WERI-Rb-1 (cell line): ENCODE data around the gene LRRC2.
A peak's percentile ranks its signal among the peaks of the same experiment; 100 is the strongest.

ENCODE experiments used
- DNase-seq: peaks from one replicate; pipeline ENCODE4 v3.0.0-alpha.2; 2020
- H3K27ac ChIP-seq: fragments of 250-450 bp; sonication (Bioruptor Pico); 2 replicates; pipeline ENCODE4 v1.5.1; 2020; ENCODE audit warnings: mild to moderate bottlenecking, moderate library complexity
- H3K27me3 ChIP-seq: fragments of 250-450 bp; sonication (Bioruptor Pico); 2 replicates; pipeline ENCODE4 v1.5.1; 2021; ENCODE audit warnings: mild to moderate bottlenecking, low read depth, moderate library complexity; ENCODE audit not compliant: insufficient read depth, severe bottlenecking
- H3K36me3 ChIP-seq: fragments of 250-450 bp; sonication (Bioruptor Pico); 2 replicates; pipeline ENCODE4 v1.5.1; 2020; ENCODE audit warnings: mild to moderate bottlenecking, moderate library complexity
- H3K4me3 ChIP-seq: 2 replicates; pipeline ENCODE4 v1.5.1; 2011; ENCODE audit warnings: low read depth, mild to moderate bottlenecking, control low read depth, low read length
- H3K9me3 ChIP-seq: fragments of 250-450 bp; sonication (Bioruptor Pico); 2 replicates; pipeline ENCODE4 v1.5.1; 2021; ENCODE audit warnings: mild to moderate bottlenecking, moderate library complexity; ENCODE audit not compliant: severe bottlenecking
- CTCF ChIP-seq: IDR thresholded peaks from 2 replicates; pipeline ENCODE4 v1.5.1; 2011; ENCODE audit warnings: low read depth, mild to moderate bottlenecking, control low read depth, inconsistent platforms, low read length

Gene LRRC2

GRCh38 chr3:46574243-46574646 lies 8.1 kb upstream of the LRRC2 start:
- Histone ChIP-seq H3K27me3 (no peaks in the 10 kb centered on the region), H3K9me3 (no peaks in the 10 kb centered on the region), H3K36me3 (no peaks in the 10 kb centered on the region), H3K27ac (no peak overlapping the region), H3K4me3 (no peak overlapping the region)
- no peak for TF ChIP-seq CTCF
- DNase-seq, result no peak

- Histone ChIP-seq H3K27ac (no peak overlapping the region), H3K9me3 (no peaks in the 10 kb centered on the region), H3K4me3 (no peak overlapping the region), H3K27me3 (no peaks in the 10 kb centered on the region), H3K36me3 (no peaks in the 10 kb centered on the region)
- no peak for TF ChIP-seq CTCF
- no peak for DNase-seq
Measured at GRCh38 chr3:46573701-46574100, 7.6 kb upstream of the LRRC2 start.

- peak; percentile 12 for DNase-seq
- no peak for TF ChIP-seq CTCF
- Histone ChIP-seq H3K4me3 (no peak overlapping the region), H3K9me3 (no peaks in the 10 kb centered on the region), H3K27ac (no peak overlapping the region), H3K36me3 (no peaks in the 10 kb centered on the region), H3K27me3 (no peaks in the 10 kb centered on the region)
Measured at GRCh38 chr3:46571684-46572083, 5.6 kb upstream of the LRRC2 start.

GRCh38 chr3:46565607-46566039 lies 479 bp downstream of the LRRC2 start:
- 0 out of 2 replicates have a peak, but pooled peaks have one; percentile 8 for TF ChIP-seq CTCF
- H3K4me3 ChIP-seq, result peak overlapping the region; percentile 46
- no peaks in the 10 kb centered on the region for H3K9me3 ChIP-seq
- peak; percentile 11 for DNase-seq
- no peaks in the 10 kb centered on the region for H3K27me3 ChIP-seq
- no peaks in the 10 kb centered on the region for H3K36me3 ChIP-seq
- no peak overlapping the region for H3K27ac ChIP-seq

GRCh38 chr3:46565077-46565476 lies 1.0 kb downstream of the LRRC2 start:
- Histone ChIP-seq H3K27me3 (no peaks in the 10 kb centered on the region), H3K36me3 (no peaks in the 10 kb centered on the region), H3K9me3 (no peaks in the 10 kb centered on the region), H3K27ac (no peak overlapping the region), H3K4me3 (no peak overlapping the region)
- DNase-seq, result peak; percentile 17
- no peak for TF ChIP-seq CTCF
